ENCODE results near the gene MACF1.

Gene MACF1

GRCh38 chr1:39368045-39368444 is 163.6 kb downstream of the MACF1 start:
- DNase-seq = no peak

DNA sequence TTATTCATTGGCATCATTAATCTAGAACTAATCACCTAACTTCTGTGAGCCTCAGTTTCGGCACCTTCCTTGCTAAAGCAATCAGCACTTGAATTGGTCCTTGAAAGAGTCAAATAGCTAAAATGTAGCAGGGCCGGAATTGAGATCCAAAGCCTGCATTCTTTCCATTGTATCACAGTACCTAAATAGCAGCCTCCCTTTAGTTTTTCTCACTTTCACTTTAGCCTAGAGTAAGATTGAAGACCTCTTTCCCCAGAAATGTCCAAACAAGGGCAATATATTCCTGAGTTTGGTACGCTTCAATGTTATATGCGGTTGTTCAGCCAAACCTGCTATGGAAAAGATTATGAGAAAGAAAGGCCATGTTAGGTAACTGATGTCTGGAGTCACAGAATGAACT is 165.1 kb downstream of the MACF1 start:
- DNase-seq = no peak

- no peak for DNase-seq
These were observed 166.1 kb downstream of the MACF1 start for GRCh38 chr1:39370602-39371001.

DNA sequence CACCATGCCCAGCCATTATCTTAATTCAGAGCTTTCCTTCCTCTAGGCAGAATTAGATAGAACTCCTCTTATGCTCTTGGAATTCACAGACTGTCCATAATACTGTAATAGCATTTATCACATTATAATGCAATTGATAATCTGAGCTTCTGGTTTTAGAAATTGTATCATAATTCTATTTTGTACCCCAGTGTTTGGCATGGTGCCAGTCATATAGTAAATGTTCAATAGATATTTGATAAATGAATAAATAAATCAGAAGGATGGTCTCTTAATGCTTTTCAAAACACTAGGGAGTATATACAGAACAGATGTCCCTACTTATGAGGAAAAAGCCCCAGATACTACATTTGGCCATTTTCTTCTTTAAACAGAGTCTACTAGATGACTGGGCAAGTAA is 167.6 kb downstream of the MACF1 start:
- no peak for DNase-seq

- no peak for DNase-seq
These were observed 172.2 kb downstream of the MACF1 start for GRCh38 chr1:39376656-39377055.

DNA sequence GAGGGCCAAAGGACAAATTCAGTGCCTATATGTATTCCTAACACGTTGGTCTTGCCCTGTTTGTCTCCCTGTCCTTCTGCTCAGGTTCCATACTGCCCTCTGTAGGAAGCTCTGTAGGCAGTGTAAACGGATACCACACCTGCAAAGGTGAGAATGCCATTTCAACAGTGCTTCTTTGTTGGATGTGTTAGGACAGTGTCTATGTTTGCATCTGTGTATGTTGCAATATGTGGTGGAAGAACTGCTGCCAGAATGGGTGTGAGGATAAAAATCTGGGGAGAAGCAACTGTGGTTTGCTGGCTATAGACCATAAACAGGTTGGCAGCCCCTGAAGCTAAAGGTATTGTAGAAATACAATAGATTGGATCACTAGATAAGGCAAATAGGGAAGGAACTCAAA is 173.9 kb downstream of the MACF1 start:
- DNase-seq = peak in 2 of 3 experiments; percentile 16 to 54

DNA sequence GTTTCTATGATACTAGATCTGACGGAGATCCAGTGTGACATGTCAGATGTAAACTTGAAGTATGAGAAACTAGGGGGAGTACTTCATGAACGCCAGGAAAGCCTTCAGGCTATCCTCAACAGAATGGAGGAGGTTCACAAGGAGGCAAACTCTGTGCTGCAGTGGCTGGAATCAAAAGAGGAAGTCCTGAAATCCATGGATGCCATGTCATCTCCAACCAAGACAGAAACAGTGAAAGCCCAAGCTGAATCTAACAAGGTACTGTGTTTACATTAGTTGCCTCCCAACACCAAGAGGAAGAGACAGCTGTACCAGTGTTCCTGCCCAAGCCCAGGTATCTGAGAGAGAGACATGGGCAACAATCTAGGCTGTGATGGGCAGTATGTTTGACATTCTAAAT is 174.7 kb downstream of the MACF1 start:
- no peak for DNase-seq

- no peak for DNase-seq
These were observed 175.5 kb downstream of the MACF1 start for GRCh38 chr1:39380036-39380435.

GRCh38 chr1:39381839-39382238 is 177.3 kb downstream of the MACF1 start:
- DNase-seq = no peak

GRCh38 chr1:39384305-39384704 is 179.8 kb downstream of the MACF1 start:
- no peak for DNase-seq

DNA sequence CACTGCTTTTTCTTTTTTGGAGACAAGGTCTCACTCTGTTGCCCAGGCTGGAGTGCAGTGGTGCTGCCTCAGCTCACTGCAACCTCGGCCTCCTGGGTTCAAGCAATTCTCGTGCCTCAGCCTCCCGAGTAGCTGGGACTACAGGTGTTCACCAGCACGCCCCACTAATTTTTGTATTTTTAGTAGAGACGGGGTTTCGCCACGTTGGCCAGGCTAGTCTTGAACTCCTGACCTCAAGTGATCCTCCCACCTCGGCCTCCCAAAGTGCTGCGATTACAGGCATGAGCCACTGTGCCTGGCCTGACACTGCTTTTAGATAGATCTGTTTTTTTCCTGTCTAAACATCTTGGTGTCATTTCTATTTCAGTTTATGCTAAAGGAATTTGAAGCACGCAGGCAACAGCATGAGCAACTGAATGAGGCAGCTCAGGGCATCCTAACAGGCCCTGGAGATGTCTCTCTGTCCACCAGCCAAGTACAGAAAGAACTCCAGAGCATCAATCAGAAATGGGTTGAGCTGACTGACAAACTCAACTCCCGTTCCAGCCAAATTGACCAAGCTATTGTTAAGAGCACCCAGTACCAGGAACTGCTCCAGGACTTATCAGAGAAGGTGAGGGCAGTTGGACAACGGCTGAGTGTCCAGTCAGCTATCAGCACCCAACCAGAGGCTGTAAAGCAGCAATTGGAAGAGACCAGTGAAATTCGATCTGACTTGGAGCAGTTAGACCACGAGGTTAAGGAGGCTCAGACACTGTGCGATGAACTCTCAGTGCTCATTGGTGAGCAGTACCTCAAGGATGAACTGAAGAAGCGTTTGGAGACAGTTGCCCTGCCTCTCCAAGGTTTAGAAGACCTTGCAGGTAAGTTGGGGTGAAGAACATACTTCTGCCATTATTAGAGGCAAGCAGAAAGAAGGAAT is 180.8 kb downstream of the MACF1 start:
- no peak for DNase-seq

- no peak for DNase-seq
These were observed 182.5 kb downstream of the MACF1 start for GRCh38 chr1:39386997-39387396.

DNA sequence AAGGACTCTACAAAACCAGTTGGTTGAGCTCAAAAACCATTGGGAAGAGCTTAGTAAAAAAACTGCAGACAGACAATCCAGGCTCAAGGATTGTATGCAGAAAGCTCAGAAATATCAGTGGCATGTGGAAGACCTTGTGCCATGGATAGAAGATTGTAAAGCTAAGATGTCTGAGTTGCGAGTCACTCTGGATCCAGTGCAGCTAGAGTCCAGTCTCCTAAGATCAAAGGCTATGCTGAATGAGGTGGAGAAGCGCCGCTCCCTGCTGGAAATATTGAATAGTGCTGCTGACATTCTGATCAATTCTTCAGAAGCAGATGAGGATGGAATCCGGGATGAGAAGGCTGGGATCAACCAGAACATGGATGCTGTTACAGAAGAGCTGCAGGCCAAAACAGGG is 183.0 kb downstream of the MACF1 start:
- DNase-seq = peak in 1 of 3 experiments; percentile 7

GRCh38 chr1:39391691-39392679 is 187.5 kb downstream of the MACF1 start:
- peak in 1 of 3 experiments; percentile 20 for DNase-seq

- DNase-seq = no peak
These were observed 188.5 kb downstream of the MACF1 start for GRCh38 chr1:39392851-39393573.

GRCh38 chr1:39393645-39394044 is 189.2 kb downstream of the MACF1 start:
- no peak for DNase-seq

DNA sequence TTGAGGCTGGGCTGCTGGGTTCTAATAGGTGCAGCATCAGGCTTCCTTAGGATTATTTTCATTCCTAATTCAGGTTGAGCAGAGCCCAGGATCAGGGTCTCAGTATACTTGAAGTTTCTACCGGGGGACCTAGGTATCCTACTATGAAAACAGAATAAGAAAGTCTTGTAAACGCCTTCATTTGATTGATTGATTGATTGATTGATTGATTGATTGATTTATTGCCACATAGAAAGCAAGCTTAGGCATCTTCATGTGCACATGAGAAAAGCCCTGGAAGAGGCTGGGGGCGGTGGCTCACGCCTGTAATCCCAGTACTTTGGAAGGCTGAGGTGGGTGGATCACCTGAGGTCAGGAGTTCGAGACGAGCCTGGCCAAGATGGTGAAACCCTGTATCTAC is 189.6 kb downstream of the MACF1 start:
- no peak for DNase-seq

- DNase-seq = peak in 1 of 3 experiments; percentile 28
These were observed 190.1 kb downstream of the MACF1 start for GRCh38 chr1:39394598-39394997.

DNA sequence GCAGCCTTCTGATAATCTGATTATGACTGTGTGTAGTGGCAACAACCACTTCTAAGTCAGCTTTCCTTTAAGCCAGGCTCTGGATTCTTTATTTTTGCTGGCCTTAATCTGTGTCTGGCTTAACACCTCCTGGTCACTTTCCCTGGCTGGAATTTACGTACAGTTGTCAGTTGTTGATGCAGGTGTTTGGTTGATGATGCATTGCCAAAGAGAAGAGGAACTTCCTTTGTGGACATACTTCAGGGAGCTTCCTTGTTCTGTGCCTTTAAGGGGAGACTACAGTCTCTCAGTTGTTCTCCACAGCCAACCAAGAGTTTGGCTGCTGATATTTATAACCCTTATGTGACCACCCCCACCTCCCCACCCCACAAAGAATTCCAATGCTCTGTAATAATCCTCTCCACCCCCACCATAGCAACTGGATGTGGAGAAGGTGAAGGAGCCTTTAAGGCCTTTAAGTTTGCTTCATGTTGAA is 190.9 kb downstream of the MACF1 start:
- no peak for DNase-seq

GRCh38 chr1:39396671-39397070 is 192.2 kb downstream of the MACF1 start:
- no peak for DNase-seq

- DNase-seq = no peak
These were observed 193.0 kb downstream of the MACF1 start for GRCh38 chr1:39397487-39397886.

DNA sequence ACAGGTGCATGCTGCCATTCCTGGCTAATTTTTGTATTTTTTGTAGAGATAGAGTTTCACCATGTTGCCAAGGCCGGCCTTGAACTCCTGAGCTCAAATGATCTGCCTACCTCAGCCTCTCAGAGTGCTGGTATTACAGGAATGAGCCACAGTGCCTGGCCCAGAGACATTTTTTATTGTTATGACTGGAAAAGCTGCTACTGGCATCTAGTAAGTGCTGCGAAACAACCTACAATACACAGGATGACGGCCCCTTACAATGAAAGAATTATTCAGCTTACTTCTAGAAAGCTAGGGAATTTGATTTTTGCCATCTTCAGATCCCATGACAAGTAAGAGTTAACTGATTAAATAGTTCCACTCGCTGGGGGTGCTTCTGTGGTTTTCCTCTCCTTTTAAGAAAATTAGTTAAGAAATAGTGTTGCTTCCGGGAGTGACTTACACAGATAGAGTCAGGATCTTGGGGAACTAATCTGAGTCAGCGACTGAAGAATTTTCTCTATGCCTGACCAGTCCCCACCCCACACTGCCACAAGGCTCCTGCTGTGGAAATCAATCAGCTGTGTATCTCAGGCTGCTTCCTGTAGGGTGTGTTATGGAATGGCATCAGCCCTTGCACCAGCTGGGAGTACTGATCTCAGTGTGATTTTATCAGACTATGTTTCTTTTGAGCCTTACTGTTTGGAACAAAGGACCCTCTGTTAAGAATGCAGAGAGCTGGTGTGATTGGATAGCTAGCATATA is 194.0 kb downstream of the MACF1 start:
- peak in 1 of 3 experiments; percentile 7 for DNase-seq
